CD4-positive, alpha-beta T cell treated with Interferon alpha-2 for 1 hour (primary cell): ENCODE data around the gene ZNF710.
"Not testable (repeated sequence)": the region's sequence is repeated elsewhere in the genome, so short reads cannot be mapped to it uniquely, and the experiment has no call there.

Experiments
- DNase-seq, 2 donors: peaks; one replicate each; pipeline ENCODE4 v3.0.0-alpha.2; 2020 to 2022

Gene ZNF710

GRCh38 chr15:90106522-90107117, 105.5 kb downstream of the ZNF710 start:
- DNase-seq: no peak

GRCh38 chr15:90108038-90108437, 106.9 kb downstream of the ZNF710 start:
- DNase-seq: not testable (repeated sequence)

GRCh38 chr15:90109163-90109751, 108.1 kb downstream of the ZNF710 start:
- not testable (repeated sequence) for DNase-seq

- no peak for DNase-seq
Measured at GRCh38 chr15:90113166-90113565, 112.0 kb downstream of the ZNF710 start.

GRCh38 chr15:90114451-90114901, 113.4 kb downstream of the ZNF710 start:
- no peak for DNase-seq

GRCh38 chr15:90115783-90116182, 114.7 kb downstream of the ZNF710 start:
- DNase-seq: no peak

GRCh38 chr15:90119367-90119766, 118.2 kb downstream of the ZNF710 start:
- DNase-seq: no peak

GRCh38 chr15:90121086-90121485, 120.0 kb downstream of the ZNF710 start:
- no peak for DNase-seq

GRCh38 chr15:90124507-90124906, 123.4 kb downstream of the ZNF710 start:
- DNase-seq: no peak

- no peak for DNase-seq
Measured at GRCh38 chr15:90126022-90126421, 124.9 kb downstream of the ZNF710 start.

GRCh38 chr15:90126596-90127435, 125.7 kb downstream of the ZNF710 start:
- no peak for DNase-seq

GRCh38 chr15:90130291-90130690, 129.2 kb downstream of the ZNF710 start:
- DNase-seq: no peak
